OCI-LY7 (cell line): Measurements from ENCODE around the gene TFAP2B. TPM values are rescaled to one million over a fixed set of nuclear protein-coding genes. Genes with fewer than 3 reads are reported as not detected.

Source experiments
- BruUV-seq: library from RNA; stranded (reverse); fragments of 400-500 nt; replicated peaks from 2 replicates; lab custom pipeline; 2021; lab: Mats Ljungman, UMichigan
- CTCF ChIA-PET: fragments of 300-600 bp; sonication (Branson Sonifier 250); formaldehyde crosslinking; loops from one replicate; lab custom pipeline; 2022; ENCODE audit warnings: antibody characterized with exemption; ENCODE audit not compliant: unreplicated experiment; lab: Charles Lee
- POLR2A ChIA-PET: fragments of 300-600 bp; sonication (Branson Sonifier 250); formaldehyde crosslinking; loops from one replicate; lab custom pipeline; 2022; ENCODE audit warnings: antibody characterized with exemption; lab: Charles Lee
- DNase-seq: peaks from one replicate; pipeline ENCODE4 v3.0.0-alpha.2; 2015; ENCODE audit warnings: low spot score
- H2AFZ ChIP-seq: fragments of 200-600 bp; sonication (generic), shearing (Covaris generic); 2 replicates; pipeline ENCODE4 v1.6.1; 2014; ENCODE audit warnings: mild to moderate bottlenecking, antibody characterized with exemption, low read length, moderate library complexity
- H3K27ac ChIP-seq: fragments of 200-600 bp; sonication (generic); 2 replicates; pipeline ENCODE4 v1.5.1; 2014; ENCODE audit warnings: mixed run types, low read depth, mild to moderate bottlenecking, moderate library complexity, low read length, inconsistent platforms; ENCODE audit not compliant: poor library complexity, severe bottlenecking
- H3K36me3 ChIP-seq: fragments of 200-600 bp; sonication (generic); 2 replicates; pipeline ENCODE4 v1.6.1; 2014; ENCODE audit warnings: mild to moderate bottlenecking, antibody characterized with exemption, low read length, moderate library complexity, mixed read lengths; ENCODE audit not compliant: insufficient read depth
- H3K4me1 ChIP-seq: fragments of 200-600 bp; sonication (generic); 2 replicates; pipeline ENCODE4 v1.5.1; 2014; ENCODE audit warnings: mild to moderate bottlenecking, low read length; ENCODE audit not compliant: insufficient read depth, poor library complexity, severe bottlenecking
- H3K4me2 ChIP-seq: fragments of 200-600 bp; sonication (generic); 2 replicates; pipeline ENCODE4 v1.6.1; 2014; ENCODE audit warnings: mild to moderate bottlenecking, low read length
- H3K4me3 ChIP-seq: fragments of 200-600 bp; sonication (generic); 2 replicates; pipeline ENCODE4 v1.5.1; 2014; ENCODE audit warnings: mild to moderate bottlenecking, low read depth, low read length; ENCODE audit not compliant: poor library complexity, severe bottlenecking
- H3K79me2 ChIP-seq: fragments of 200-600 bp; sonication (generic); 2 replicates; pipeline ENCODE4 v1.6.1; 2016; ENCODE audit warnings: low read depth, mild to moderate bottlenecking, low read length, moderate library complexity, mixed read lengths; ENCODE audit not compliant: insufficient read depth
- H3K9me2 ChIP-seq: fragments of 200-600 bp; sonication (generic); 2 replicates; pipeline ENCODE4 v1.6.1; 2016; ENCODE audit warnings: mild to moderate bottlenecking, low read length, mixed read lengths; ENCODE audit not compliant: insufficient read depth
- H3K9me3 ChIP-seq: fragments of 200-600 bp; sonication (generic); 2 replicates; pipeline ENCODE4 v1.6.1; 2014; ENCODE audit warnings: mild to moderate bottlenecking, mixed run types, low read length, mixed read lengths
- H4K20me1 ChIP-seq: fragments of 200-600 bp; sonication (generic); 2 replicates; pipeline ENCODE4 v1.6.1; 2014; ENCODE audit warnings: mild to moderate bottlenecking, antibody characterized with exemption, low read length, moderate library complexity, mixed read lengths; ENCODE audit not compliant: insufficient read depth
- CTCF ChIP-seq: fragments of 200-600 bp; sonication (generic); conservative IDR thresholded peaks from 2 replicates; pipeline ENCODE4 v1.5.1; 2014; ENCODE audit warnings: mild to moderate bottlenecking, antibody characterized with exemption, low read length, moderate library complexity, mixed read lengths
- EZH2phosphoT487 ChIP-seq: fragments of 200-600 bp; sonication (generic); IDR thresholded peaks from 2 replicates; pipeline ENCODE4 v1.6.1; 2018; ENCODE audit warnings: low read depth, borderline replicate concordance, mild to moderate bottlenecking, mixed run types, antibody characterized with exemption, low read length, moderate library complexity, mixed read lengths
- intact Hi-C: fragments of 100-400 bp; cut with micrococcal nuclease; formaldehyde crosslinking; loops from one replicate; pipeline ENCODE4 v1.10.0; 2022; ENCODE audit not compliant: unreplicated experiment
- total RNA-seq, 2 experiments: library from RNA; depleted of rRNA in 1 of 2; stranded (reverse); fragments of >200 nt in 1 of 2; shearing (Covaris generic) in 1 of 2; gene quantifications; 2 replicates each; pipeline ENCODE4 v1.2.3, GENCODE V29; 2014 to 2022

Gene TFAP2B
- total RNA-seq, 2 experiments from 2014 or later: not detected

GRCh38 chr6:50851049-50851845 is 32.6 kb downstream of the TFAP2B start:
- intact Hi-C loops: no loop called here
- Histone ChIP-seq H3K4me2 (no peak overlapping the region), H4K20me1 (no peaks in the 10 kb centered on the region), H2AFZ (no peak overlapping the region), H3K36me3 (no peaks in the 10 kb centered on the region), H3K9me2 (no peaks in the 10 kb centered on the region), H3K79me2 (no peaks in the 10 kb centered on the region), H3K4me3 (no peak overlapping the region), H3K4me1 (no peaks in the 10 kb centered on the region), H3K9me3 (no peaks in the 10 kb centered on the region), H3K27ac (no peak overlapping the region)
- no TSS peak for BruUV-seq
- TF ChIP-seq EZH2phosphoT487 (no peak), CTCF (no peak)
- CTCF ChIA-PET: no interaction called here
- DNase-seq: no peak
- POLR2A ChIA-PET: no interaction called here

- Histone ChIP-seq H3K4me2 (no peak overlapping the region), H4K20me1 (no peaks in the 10 kb centered on the region), H3K9me2 (no peaks in the 10 kb centered on the region), H3K36me3 (no peaks in the 10 kb centered on the region), H3K4me1 (no peaks in the 10 kb centered on the region), H3K79me2 (no peaks in the 10 kb centered on the region), H2AFZ (no peak overlapping the region), H3K9me3 (no peaks in the 10 kb centered on the region), H3K27ac (no peak overlapping the region), H3K4me3 (no peak overlapping the region)
- no peak for TF ChIP-seq CTCF
- TF ChIP-seq EZH2phosphoT487: no peak
- no TSS peak for BruUV-seq
- no peak for DNase-seq
- ChIA-PET CTCF (no interaction called here), POLR2A (no interaction called here)
- intact Hi-C loops: no loop called here
These were observed 35.3 kb downstream of the TFAP2B start for GRCh38 chr6:50853939-50854338.

GRCh38 chr6:50861692-50862091 is 43.0 kb downstream of the TFAP2B start:
- POLR2A ChIA-PET: no interaction called here

More at GRCh38 chr6:50861692-50862091, 43.0 kb downstream of the TFAP2B start:
- H3K4me3 ChIP-seq: no peak overlapping the region
- no peaks in the 10 kb centered on the region for H3K9me2 ChIP-seq
- intact Hi-C loops: no loop called here
- H2AFZ ChIP-seq: no peak overlapping the region
- H3K79me2 ChIP-seq: no peaks in the 10 kb centered on the region
- no peak for TF ChIP-seq EZH2phosphoT487
- TF ChIP-seq CTCF: no peak
- no peak overlapping the region for H3K4me2 ChIP-seq
- no peaks in the 10 kb centered on the region for H3K9me3 ChIP-seq
- CTCF ChIA-PET: no interaction called here
- H3K36me3 ChIP-seq: no peaks in the 10 kb centered on the region
- no peak overlapping the region for H3K27ac ChIP-seq
- H4K20me1 ChIP-seq: no peaks in the 10 kb centered on the region
- H3K4me1 ChIP-seq: no peaks in the 10 kb centered on the region
- DNase-seq: no peak
- BruUV-seq: no TSS peak
